Pulmonary artery endothelial cell (primary cell): ENCODE measurements around the gene FADS6. TPM values are rescaled to one million over a fixed set of nuclear protein-coding genes. Genes with fewer than 3 reads are reported as not detected.

Source experiments
- DNase-seq: peaks from one replicate; pipeline ENCODE4 v3.0.0-alpha.2; 2011; ENCODE audit warnings: low read depth, low spot score
- total RNA-seq: library from RNA; depleted of rRNA; stranded (reverse); fragments of >200 nt; gene quantifications from 2 replicates; pipeline ENCODE4 v1.2.3, GENCODE V29; 2014

FADS6 gene
- total RNA-seq, 1 donor from 2014 or later, result not detected

GRCh38 chr17:74892013-74892841, 1.2 kb downstream of the FADS6 start:
- no peak for DNase-seq

DNA sequence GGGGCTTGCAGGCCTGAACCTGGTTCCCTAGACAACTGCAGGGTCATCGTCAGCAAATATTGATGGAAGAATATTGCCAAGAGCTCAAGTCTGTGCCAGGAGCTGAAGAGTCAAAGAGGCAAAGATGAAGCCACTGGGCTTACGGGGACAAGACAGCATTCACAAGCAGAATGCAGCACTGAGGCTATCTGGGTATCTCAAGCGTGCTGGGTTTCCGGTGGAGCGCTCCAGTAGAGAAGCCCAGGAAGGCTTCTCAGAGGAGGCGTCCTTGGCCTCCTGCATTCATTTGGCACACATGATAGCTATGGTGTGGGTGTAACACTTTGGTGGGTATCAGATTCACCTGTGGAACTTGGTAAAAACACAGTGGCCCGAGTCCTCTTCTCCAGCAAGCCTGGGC, 2.9 kb downstream of the FADS6 start:
- no peak for DNase-seq

GRCh38 chr17:74888469-74888868, 5.0 kb downstream of the FADS6 start:
- DNase-seq, result no peak

GRCh38 chr17:74883241-74883745, 10.1 kb downstream of the FADS6 start:
- DNase-seq, result no peak

- DNase-seq, result no peak
These were observed 10.8 kb downstream of the FADS6 start for GRCh38 chr17:74882517-74883240.

DNA sequence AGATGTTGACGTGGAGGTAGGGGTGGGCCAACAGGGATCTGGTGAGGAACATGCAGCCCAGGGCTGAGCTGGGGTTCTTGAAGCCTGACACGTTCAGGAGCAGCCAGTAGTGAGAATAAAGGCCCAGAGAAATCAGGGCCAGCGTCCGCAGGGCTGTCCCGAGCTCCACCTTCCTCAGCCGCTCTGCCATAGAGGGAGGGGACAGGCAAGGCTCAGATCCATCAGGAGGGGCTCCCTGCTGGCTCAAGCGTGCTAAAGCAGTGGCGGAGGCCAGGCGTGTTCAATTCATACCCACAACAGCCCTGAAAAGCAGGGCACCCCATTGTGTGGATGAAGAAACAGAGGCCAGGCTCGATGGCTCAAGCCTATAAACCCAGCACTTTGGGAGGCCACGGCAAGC, 12.4 kb downstream of the FADS6 start:
- DNase-seq, result no peak

DNA sequence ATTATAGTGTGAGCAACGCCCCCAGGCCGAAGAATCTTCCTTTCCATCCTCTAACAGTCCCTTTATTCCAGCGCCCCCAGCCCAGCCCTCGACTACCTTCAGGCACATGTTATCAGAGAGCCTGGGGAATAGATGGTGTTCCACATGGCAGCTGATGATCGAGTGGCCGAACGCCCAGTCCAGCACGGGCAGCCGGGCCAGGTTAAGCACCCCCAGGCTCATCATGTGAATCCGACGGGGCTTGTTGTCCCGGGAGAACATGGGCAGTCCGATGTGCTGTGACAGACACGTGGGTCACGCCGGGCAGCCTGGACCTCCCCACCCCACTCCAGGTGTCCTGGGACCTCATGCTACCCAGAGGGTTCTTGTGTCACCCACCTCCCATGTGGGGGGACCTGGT, 14.1 kb downstream of the FADS6 start:
- DNase-seq, result no peak

- no peak for DNase-seq
These were observed 14.8 kb downstream of the FADS6 start for GRCh38 chr17:74878658-74879057.

- no peak for DNase-seq
These were observed 15.6 kb downstream of the FADS6 start for GRCh38 chr17:74877592-74878548.

GRCh38 chr17:74875977-74876593, 17.3 kb downstream of the FADS6 start:
- no peak for DNase-seq

- DNase-seq, result no peak
These were observed 18.1 kb downstream of the FADS6 start for GRCh38 chr17:74875155-74875976.

- no peak for DNase-seq
These were observed 18.8 kb downstream of the FADS6 start for GRCh38 chr17:74874615-74875037.

- no peak for DNase-seq
These were observed 19.4 kb downstream of the FADS6 start for GRCh38 chr17:74873874-74874614.

GRCh38 chr17:74873037-74873873, 20.2 kb downstream of the FADS6 start:
- DNase-seq, result peak; percentile 100

DNA sequence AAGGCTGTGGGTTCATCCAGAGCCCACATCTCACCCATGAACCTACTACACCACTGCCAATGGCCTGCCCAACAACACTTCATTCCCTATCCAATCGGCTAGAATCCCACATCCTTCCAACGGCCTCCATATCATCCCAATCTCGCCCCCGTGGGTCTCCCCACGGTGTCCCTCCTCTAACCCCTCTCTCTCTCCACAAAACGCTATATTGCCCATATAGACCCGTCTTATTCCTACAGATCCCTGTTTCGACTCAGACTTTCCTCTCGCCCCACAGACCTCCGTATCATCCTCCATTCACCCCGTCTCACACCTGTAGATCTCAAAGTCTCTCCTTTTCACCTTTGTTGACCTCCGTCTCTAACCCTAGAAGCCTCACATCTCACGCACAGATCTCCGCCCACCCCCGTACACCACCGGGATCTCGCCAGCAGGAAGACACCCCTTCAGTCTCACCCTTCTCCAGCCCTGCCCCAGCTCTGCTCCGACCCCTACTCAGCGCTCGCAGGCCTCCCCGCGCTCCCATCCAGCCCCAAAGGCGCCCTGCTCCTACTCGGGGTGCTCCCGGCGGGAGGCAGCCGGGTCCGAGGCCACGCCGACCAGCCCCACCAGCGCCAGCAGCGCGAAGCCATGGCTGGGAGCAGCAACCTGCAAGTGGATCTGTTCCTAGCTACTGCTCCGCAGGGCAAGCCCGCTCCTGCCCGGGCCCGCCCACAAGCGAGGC, 21.0 kb downstream of the FADS6 start, which contains the start of gene FDXR:
FDXR (minus strand) TSS at position 682 of the 724 bp plus-strand sequence; CDS start at position 632, 50 bp downstream.
- no peak for DNase-seq

DNA sequence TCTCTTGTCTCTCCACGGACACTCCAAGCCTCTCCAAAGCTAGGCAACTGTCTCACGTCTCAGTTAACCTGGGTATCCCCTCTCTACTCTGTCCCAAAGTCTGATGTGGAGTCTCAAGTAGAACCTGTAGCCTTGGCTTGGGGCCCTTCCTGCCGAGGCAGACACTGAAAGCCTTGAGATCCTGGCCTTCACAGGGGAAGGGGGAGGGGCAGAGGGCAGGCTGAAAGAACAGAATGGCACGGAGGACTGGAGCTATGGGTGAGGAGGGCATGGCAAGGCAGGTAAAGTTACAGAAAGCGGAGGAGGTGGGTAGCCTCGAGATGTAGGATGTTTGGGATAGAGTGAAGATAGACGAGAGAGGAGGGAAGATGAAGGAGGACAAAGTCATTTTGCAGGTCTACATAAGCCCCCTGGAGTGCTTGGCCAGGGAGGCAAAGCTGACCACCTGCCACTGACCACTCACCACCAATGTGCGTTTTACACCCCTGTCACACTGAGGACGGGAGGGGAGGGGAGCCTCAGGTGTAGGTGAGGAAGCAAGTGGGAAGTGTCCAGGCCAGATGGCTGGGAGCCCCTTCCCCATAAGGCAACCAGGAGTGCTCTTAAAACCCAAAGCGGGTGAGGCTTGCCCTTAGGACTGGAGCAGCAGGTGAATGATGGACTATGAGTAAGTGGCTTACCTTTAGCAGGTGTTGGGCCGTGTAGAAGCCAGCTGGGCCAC, 21.9 kb downstream of the FADS6 start:
- DNase-seq, result no peak

DNA sequence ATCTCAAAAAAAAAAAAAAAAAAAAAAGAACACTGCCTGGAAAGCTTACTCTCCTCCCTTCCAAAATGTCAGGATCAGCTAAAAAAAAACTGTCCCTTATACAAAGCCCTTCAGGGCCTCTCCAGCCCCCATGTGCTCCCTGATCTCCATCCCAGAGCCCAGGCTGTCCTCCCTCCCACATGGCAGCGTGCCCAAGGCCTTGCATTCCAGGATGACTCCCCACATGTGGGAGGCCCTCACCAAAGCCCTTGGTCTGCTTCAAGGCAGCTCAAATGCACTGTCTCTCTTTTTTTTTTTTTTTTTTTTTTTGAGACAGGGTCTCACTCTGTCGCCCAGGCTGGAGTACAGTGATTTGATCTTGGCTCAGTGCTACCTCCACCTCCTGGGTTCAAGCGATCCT, 22.9 kb downstream of the FADS6 start:
- no peak for DNase-seq
